ENCODE results near the gene TTC7B. TPM values are rescaled to one million over a fixed set of nuclear protein-coding genes. Genes with fewer than 3 reads are reported as not detected.

Gene TTC7B
- polyA plus RNA-seq, 1 donor from 2014 or later: 19.9 TPM

- Histone ChIP-seq H3K4me3 (ENCODE audit: low read length) (no peak overlapping the region), H3F3A (ENCODE audit: insufficient read depth, low read length, poor library complexity, severe bottlenecking) (no peaks in the 10 kb centered on the region), H4K20me1 (ENCODE audit: insufficient read depth) (no peaks in the 10 kb centered on the region), H3K9me3 (ENCODE audit: low read length) (no peaks in the 10 kb centered on the region), H3K36me3 (ENCODE audit: insufficient read depth, low read length) (no peaks in the 10 kb centered on the region), H3K9ac (ENCODE audit: low read length) (no peak overlapping the region), H3K27me3 (ENCODE audit: insufficient read depth, low read depth, low read length) (no peaks in the 10 kb centered on the region), H3K4me2 (ENCODE audit: low read length) (no peak overlapping the region), H3K9me2 (ENCODE audit: insufficient read depth, low read length) (no peaks in the 10 kb centered on the region), H3K27ac (ENCODE audit: low read length) (no peak overlapping the region), H3K79me2 (replicated peaks; ENCODE audit: insufficient read depth, low read length) (no peaks in the 10 kb centered on the region), H2AFZ (ENCODE audit: low read depth, low read length) (no peak overlapping the region)
- TF ChIP-seq SMC3 (conservative IDR thresholded peaks at IDR 0.05; ENCODE audit: poor library complexity): no peak
- TF ChIP-seq, protein P1, sequence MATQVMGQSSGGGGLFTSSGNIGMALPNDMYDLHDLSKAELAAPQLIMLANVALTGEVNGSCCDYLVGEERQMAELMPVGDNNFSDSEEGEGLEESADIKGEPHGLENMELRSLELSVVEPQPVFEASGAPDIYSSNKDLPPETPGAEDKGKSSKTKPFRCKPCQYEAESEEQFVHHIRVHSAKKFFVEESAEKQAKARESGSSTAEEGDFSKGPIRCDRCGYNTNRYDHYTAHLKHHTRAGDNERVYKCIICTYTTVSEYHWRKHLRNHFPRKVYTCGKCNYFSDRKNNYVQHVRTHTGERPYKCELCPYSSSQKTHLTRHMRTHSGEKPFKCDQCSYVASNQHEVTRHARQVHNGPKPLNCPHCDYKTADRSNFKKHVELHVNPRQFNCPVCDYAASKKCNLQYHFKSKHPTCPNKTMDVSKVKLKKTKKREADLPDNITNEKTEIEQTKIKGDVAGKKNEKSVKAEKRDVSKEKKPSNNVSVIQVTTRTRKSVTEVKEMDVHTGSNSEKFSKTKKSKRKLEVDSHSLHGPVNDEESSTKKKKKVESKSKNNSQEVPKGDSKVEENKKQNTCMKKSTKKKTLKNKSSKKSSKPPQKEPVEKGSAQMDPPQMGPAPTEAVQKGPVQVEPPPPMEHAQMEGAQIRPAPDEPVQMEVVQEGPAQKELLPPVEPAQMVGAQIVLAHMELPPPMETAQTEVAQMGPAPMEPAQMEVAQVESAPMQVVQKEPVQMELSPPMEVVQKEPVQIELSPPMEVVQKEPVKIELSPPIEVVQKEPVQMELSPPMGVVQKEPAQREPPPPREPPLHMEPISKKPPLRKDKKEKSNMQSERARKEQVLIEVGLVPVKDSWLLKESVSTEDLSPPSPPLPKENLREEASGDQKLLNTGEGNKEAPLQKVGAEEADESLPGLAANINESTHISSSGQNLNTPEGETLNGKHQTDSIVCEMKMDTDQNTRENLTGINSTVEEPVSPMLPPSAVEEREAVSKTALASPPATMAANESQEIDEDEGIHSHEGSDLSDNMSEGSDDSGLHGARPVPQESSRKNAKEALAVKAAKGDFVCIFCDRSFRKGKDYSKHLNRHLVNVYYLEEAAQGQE (IDR thresholded peaks at IDR 0.05; ENCODE audit: borderline replicate concordance): no peak
- TF ChIP-seq TAF1 (IDR thresholded peaks at IDR 0.05; ENCODE audit: low read depth): no peak
Measured at GRCh38 chr14:90499121-90499520, 317.1 kb downstream of the TTC7B start.

DNA sequence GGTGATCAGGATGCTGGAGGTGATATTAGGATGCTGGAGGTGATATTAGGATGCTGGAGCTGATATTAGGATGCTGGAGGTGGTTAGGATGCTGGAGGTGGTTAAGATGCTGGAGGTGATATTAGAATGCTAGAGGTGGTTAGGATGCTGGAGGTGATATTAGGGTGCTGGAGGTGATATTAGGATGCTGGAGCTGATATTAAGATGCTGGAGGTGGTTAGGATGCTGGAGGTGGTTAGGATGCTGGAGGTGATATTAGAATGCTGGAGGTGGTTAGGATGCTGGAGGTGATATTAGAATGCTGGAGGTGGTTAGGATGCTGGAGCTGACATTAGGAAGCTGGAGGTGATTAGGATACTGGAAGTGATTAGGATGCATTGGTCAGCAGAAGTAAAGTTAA lies 318.0 kb downstream of the TTC7B start:
- no peak overlapping the region for H3K9ac ChIP-seq (ENCODE audit: low read length)
- no peak for TF ChIP-seq EZH2 (IDR thresholded peaks at IDR 0.05; ENCODE audit: borderline replicate concordance, insufficient read depth, low read length, poor library complexity, severe bottlenecking)
- no peak for TF ChIP-seq CTCF (IDR thresholded peaks at IDR 0.05; ENCODE audit: poor library complexity, severe bottlenecking)
- no peak for TF ChIP-seq RAD21 (conservative IDR thresholded peaks at IDR 0.05)
- no peak for TF ChIP-seq POLR2AphosphoS5 (IDR thresholded peaks at IDR 0.05)
- no peak for TF ChIP-seq TAF1 (IDR thresholded peaks at IDR 0.05; ENCODE audit: low read depth)
- TF ChIP-seq, protein P1 (IDR thresholded peaks at IDR 0.05; ENCODE audit: borderline replicate concordance): no peak
- TF ChIP-seq SMC3 (conservative IDR thresholded peaks at IDR 0.05; ENCODE audit: poor library complexity): no peak
- TF ChIP-seq EP300 (conservative IDR thresholded peaks at IDR 0.05; ENCODE audit: poor library complexity, severe bottlenecking): no peak
- TF ChIP-seq MXI1 (conservative IDR thresholded peaks at IDR 0.05; ENCODE audit: poor library complexity, severe bottlenecking): no peak
- no peaks in the 10 kb centered on the region for H3K36me3 ChIP-seq (ENCODE audit: insufficient read depth, low read length)
- no peaks in the 10 kb centered on the region for H3K9me2 ChIP-seq (ENCODE audit: insufficient read depth, low read length)
- H2AFZ ChIP-seq (ENCODE audit: low read depth, low read length): no peak overlapping the region
- H3F3A ChIP-seq (ENCODE audit: insufficient read depth, low read length, poor library complexity, severe bottlenecking): no peaks in the 10 kb centered on the region
- H3K27ac ChIP-seq (ENCODE audit: low read length): no peak overlapping the region
- no peaks in the 10 kb centered on the region for H3K79me2 ChIP-seq (replicated peaks; ENCODE audit: insufficient read depth, low read length)
- no peak overlapping the region for H3K4me2 ChIP-seq (ENCODE audit: low read length)
- no peaks in the 10 kb centered on the region for H4K20me1 ChIP-seq (ENCODE audit: insufficient read depth)
- no peaks in the 10 kb centered on the region for H3K9me3 ChIP-seq (ENCODE audit: low read length)
- no peaks in the 10 kb centered on the region for H3K27me3 ChIP-seq (ENCODE audit: insufficient read depth, low read depth, low read length)
- no peak overlapping the region for H3K4me3 ChIP-seq (ENCODE audit: low read length)
